HUDEP-2 (cell line): Measurements from ENCODE around the gene SOX9.
"Not testable (repeated sequence)": the region's sequence is repeated elsewhere in the genome, so short reads cannot be mapped to it uniquely, and the experiment has no call there.

Source experiments
- DNase-seq, 76 experiments: peaks; one replicate each; lab custom pipeline; 2025; ENCODE audit not compliant: unreplicated experiment in 76 of 76; lab: John Stamatoyannopoulos, UW

The SOX9 gene

DNA sequence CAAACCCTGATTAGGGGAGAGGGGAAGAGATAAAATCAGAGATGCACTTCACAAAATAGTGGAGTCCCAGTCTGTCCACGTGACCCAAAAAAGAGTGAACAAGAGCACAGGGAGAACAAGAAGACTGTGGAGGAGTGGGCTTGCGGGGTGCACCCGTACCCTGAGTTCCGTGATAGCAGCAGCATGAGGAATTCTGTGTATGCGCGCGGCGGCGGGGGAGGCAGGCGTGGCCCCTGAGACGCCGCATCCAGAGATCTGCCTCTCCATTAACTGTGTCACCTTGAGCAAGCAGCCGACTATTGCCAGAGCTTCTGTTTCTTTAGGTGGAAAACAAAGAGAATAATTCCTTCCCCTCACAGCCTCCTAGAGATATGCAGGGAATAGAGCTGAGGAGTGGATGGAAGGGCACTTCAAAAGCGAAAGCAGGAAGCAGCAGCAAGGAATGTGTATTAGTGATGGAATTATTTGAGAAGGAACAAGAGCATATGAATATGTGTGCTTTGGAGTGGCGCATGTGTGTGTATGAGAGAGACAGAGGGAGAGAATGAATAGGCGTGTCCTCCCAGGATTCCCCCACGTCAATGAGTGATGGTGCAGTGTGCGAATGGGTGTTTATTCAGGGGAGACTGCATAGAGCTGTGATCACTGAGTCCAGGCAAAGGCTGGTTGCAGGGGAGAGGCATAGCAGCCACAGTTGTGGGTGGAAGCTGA lies 10.4 kb upstream of the SOX9 start:
- DNase-seq = no peak

DNA sequence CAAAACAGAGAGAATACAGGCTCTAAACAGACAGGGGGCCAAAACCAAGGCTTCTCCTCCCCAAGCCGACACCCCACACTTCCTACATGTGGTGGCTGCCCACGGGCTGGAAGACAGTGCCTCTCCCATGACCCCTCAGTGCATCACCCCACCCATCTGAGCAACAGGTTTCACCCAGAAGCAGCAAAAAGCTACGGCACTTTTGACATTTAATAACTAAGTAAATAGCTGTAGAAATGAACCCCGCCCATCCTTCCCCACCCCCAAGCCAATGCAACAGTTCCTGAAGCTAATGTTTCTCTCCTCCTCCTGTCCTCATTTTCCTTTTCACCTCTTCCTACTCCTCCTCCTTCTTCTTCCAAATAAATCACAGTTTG lies 9.9 kb upstream of the SOX9 start:
- DNase-seq = no peak

DNA sequence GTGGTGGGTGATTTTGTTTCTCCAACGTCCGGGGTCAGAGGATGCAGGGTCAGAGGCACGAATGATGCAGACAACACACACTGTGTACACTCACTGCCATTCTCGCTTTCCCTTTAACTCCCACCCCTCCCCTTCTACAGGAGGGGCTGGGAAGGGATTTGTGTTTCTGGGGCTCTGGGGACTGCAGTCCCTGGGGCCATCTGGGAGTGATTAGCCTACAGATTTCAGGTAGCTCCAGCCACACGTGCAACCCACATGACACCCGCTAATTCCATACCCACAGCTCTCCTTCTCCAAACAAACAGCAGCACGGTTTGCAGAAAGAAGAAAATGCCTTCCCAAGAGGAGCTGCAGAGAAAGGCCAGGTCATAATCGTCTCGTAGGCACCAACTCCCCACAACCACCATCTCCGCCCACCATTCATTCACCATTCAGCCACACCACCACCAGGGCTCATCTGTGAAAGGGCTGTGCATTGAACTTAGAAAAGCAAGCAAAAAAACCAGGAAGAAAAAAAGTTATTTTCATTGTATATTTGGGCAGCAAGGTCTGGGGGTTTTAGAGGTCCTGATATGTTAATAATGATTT lies 9.4 kb upstream of the SOX9 start:
- no peak for DNase-seq

DNA sequence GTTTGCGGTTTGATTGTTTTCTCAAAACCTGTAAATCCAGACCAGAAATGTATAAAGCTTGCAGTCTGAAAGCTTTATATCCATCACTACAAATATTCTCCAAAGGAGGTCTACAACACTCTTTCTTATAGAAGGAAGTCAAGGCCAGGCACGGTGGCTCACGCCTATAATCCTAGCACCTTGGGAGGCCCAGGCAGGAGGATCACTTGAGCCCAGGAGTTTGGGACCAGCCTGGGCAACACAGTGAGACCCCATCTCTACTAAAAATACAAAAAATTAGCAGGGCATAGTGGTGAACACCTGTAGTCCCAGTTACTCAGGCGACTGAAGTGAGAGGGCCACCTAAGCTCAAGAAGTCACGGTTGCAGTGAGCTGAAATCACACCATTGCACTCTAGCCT lies 8.9 kb upstream of the SOX9 start:
- not testable (repeated sequence) for DNase-seq

DNA sequence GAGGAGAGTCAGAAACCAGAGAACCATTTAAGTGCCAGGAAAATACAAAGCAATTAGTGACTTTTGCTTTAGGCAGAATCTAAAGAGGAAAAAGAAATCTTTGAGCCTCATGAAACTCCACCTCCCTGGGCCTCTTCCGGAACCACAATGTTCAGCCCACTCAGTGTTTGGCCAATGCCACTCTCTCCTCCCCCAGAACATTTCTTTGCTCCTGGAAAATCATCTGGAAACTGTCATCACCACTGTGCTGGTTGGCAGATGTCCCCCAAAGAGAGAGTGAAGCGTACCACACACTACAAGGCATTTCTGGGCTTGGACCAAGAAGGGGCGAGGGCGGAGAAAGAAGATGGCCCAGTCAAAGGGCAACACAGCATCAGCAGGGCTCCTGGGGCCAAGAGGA lies 7.1 kb upstream of the SOX9 start:
- no peak for DNase-seq

DNA sequence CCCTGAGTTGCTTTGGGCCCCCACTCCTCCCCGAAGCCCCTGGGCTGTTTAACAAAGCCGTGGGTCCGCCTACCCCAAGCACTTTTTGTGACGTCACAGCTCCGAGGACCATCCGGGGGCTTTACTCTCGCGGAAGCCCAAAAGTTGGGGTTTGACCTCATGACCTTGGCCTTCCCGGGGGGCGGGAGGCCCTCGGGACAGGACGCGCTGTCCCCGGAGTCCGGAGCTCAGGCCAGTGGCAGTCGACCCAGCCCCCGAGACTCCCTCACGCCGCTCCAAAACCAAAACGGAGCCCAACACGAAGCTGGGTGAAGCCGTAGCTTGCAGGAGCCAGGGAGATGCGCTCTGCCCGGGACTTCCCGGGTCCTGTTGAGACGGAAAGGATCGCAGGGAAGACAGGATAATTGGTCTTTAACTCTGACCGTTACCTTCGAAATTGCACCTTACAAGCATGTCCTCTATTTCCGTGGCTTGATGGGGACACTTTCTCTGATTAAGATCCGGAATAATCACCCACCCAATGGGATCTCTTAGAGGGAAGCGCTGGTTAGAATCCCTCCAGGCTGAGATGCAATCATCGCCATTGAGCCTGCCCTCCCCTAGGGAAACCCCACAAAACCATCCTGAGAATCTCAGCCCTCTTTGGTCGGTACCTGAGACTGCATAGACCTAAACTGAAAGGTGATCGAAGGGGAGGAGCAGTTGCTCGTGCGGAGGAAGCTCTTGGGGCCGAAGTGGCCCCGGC lies 4.9 kb upstream of the SOX9 start:
- no peak for DNase-seq

DNA sequence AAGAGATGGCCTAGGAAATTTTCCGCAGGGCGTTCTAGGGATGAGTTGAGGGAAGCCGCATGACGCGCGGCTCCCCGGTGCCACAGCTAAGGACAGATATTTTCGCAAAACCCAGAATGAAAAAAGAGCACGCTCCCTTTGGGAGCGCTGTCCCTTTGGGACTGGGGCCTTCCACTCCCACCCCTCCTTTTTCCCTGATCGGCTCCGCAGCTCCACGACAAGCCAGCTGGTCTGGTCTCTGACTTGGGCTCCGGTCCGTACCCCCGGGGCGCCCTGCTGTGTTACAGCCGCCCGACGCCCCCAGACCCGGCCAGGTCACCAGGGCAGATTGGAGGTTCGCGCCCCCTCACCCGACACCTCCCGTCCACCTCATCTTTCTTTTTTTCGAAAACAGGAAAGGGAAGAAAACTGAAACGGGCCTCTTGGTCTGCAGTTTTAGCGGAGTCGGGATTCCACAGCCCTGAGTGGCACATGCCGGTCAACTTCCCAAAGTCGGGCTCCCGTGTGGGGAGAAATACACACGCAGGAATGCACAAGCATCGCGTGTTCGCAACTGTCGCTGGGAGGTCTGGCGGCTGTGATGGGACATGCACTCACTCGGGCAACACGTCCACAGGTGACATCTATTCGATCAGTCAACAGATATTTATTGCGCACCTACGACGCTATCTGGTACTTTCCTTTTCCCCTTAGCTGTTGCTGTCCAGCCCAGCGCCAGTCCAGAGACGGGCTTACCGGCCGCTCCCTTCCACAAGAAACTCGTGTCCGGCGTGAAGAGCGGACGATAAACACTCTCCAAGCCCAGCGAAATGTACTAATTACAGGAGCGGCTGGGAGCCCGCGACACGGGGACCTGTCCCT lies 3.9 kb upstream of the SOX9 start:
- DNase-seq = no peak

DNA sequence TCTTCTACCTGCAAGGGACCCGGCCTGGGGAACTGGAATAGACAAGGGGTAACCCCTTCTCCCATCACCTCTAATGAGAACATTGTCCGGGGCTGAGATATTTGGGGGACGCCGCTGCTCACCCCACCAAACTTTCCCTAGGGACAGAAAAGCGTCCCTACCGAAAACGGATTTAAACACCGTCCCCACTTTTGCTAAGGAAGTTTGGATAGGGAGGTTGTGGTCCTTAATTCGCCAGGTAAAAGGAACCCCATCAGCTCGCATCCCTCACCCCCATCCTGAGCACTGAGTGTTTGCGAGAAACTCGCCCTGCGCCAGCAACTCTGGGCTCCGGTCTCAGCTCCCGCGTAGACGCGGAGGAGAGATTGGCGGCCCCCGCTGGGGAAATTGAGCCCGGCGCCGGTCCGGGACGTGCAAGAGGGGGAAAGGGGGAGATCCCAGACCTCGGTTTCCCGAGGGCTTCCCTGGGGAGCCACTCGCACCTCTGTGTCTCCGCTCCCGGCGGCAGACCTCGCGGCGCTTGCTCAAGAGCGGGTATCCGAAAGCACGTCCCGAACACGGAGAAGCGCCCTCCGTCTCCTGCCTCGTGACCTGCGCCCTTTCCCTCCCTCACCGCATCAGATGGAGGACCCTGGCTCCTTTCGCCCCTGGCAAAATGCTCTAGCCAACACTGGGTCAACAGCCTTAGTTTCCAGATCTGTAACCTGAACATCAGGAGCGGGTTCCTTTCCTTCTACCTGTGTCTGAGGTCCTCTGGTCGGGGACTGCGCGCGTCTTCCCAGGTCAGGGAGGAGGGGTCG lies 3.1 kb upstream of the SOX9 start:
- no peak for DNase-seq

DNA sequence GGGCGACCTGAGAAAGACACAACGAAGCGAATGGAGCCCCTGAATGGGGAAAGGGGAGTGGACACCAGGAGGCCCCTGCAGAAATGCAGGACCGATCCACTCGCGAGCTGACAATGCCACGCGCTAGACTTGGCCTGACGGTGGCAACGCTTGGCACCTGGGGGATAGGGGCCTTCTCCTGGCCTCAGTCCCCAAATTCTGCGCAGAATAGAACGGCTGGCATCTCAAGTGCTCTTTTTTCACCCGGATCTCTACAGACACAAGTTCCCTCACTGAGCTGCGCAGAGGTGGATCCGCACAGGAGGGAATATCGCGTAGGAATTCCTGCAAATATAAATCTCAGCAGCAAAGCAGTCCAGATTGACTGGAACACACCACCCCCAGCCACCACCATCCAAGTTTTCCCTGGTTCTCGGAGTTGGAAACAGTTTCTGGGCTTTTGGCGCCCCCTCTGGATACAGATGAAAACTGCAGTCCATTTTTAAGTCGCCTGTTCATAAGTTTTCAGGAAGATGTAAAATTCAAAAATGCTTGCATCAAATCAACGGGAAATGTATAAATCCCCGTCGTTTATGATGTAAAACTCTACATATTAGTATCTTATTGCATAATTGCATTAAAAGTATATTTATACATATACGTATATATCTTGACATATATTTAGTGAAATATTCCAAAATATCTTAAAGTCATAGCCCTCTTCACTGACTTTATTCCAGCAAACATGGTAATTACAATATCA lies 2.3 kb upstream of the SOX9 start:
- DNase-seq = peak in 30 of 76 experiments; percentile 0 to 45 (median 14)

DNA sequence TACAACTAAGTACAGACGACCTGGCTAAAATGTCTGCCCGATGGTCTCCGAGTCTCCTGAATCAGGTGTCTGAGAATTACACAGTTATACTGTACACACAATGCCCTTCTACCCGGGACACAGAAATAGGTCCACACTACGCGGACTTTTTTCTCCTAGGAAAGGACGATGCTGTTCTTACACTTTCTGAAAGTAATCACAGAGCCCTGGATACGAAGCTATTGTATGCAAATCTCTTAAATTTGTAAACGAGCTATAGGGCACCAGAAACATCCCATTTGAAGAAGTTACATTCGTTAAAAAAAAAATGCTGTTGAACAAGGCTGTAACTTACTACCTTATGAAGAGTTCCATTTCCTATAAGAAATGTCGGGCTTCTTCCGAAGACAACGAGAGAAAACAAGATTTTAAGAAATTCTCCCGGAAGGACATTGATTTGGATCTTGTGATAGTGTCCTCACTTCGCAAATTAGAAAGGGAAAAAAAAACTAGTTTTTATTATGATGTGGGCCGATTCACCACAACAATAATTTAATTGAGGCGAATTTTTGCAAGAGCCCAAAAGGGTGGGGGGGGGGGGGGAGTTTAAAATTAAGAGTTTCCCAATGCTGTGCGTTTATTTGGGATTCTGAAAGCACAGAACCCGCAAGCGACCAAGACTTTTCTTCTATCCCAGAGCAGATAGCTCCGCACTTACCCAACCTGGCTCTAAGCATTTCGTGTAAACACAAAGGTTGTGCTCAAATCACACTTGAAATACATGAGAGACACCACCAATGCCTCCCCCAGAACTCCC lies 1.5 kb upstream of the SOX9 start:
- no peak for DNase-seq

DNA sequence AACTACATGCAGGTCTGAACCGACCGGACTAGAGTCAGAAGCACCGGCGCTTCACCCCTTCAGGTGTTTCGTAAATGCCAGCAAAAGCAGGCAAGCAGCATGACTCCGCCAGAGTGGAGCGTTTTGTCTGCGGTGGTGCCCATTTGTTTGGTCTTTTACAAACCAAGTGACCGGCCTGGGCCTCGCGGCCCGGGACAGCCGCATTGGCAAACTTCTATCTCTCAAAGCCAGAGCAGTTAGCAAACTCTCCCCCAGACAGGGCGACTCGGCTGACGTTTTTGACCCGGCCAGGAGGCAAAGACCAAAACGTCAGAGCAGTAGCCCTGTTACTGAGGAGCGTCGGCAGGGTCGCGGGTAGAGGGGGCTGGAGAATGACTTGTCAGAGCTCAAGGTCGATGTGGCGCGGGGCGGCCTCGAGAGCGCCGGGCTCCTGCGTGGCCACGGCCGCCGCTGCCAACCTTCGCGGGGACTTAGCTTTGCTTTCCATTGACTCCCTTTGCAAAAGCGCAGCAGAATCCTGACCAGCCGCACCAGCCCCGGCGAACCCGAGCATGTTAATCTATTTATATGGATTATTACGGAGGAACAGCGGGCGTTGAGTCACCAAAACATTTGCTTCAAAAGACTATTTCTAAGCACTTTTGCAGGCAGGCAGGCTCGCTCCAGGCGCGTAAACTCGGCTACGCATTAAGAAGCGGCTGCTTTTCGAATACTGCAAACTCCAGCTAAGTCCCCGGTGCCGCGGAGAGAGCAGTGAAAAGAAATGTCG lies 763 bp upstream of the SOX9 start:
- DNase-seq = no peak

DNA sequence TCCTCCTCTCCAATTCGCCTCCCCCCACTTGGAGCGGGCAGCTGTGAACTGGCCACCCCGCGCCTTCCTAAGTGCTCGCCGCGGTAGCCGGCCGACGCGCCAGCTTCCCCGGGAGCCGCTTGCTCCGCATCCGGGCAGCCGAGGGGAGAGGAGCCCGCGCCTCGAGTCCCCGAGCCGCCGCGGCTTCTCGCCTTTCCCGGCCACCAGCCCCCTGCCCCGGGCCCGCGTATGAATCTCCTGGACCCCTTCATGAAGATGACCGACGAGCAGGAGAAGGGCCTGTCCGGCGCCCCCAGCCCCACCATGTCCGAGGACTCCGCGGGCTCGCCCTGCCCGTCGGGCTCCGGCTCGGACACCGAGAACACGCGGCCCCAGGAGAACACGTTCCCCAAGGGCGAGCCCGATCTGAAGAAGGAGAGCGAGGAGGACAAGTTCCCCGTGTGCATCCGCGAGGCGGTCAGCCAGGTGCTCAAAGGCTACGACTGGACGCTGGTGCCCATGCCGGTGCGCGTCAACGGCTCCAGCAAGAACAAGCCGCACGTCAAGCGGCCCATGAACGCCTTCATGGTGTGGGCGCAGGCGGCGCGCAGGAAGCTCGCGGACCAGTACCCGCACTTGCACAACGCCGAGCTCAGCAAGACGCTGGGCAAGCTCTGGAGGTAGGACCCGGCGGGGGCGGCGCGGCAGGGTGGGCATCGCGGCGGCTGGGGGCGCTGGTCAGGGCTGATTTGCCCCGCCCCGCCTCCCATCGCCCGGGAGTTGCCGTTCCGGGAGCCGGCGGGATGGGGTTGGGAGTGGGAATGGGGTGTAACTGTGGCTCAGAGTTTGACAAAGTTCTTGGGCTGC lies 567 bp downstream of the SOX9 start:
- no peak for DNase-seq

DNA sequence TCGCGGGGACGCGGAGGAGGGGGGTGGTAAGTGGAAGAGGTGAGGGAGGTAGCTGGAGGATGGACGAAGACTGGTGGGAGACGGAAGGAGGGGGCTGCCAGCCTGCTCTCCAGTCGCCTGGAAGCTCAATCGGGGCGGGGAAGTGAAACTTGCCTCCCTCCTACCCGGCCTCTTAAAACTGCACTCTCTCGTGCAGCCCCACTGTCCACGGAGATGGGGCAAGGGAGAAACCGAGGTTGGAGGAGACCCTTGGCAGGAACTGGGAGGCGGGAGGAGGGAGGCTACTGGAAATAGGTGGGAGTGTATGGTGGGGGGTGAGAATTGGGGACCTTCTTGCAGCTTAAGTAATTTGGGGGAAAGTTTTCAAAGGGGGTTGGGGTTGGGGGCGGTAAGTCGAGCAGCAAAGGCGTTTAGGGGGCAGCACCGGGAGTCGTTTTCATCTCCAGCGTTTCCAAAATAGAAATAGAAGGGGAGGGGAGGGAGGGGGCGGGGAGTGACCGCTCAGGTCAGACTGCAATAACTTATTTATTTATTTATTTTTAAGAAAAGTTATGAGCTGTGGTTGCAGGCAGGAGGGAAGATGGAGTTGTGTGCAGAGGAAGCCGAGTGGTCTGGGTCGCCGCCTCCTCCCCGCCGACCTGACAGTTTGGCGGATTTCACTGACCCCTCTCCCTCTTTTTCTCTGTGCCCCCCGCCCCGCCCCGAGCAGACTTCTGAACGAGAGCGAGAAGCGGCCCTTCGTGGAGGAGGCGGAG lies 1.4 kb downstream of the SOX9 start:
- no peak for DNase-seq

DNA sequence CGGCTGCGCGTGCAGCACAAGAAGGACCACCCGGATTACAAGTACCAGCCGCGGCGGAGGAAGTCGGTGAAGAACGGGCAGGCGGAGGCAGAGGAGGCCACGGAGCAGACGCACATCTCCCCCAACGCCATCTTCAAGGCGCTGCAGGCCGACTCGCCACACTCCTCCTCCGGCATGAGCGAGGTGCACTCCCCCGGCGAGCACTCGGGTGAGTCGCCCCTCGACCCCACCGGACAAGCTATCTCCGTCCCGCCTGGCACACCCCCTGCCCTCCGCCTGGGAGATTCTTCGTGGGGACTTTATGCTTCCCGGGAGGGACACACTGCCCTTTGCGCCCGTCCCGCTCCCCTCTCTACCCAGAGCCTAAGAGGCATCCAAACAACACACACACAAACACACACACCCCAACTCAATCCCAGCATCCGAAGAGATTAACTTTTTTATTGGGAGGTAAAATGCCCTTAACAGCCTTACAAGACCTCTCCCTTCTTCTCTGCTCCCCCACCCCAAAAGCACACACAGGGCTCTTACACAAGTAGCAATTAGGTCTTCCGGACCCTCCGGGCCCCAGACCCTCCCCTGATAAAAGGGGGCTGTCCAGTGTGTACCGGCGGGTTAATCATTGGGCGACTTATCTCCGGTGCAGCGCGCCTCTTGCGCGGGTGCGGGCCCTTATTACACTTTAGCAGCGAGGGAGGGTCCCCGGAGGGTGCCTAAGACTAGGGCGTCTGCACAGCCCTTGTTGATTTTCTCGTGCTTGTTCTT lies 2.1 kb downstream of the SOX9 start:
- DNase-seq = no peak

DNA sequence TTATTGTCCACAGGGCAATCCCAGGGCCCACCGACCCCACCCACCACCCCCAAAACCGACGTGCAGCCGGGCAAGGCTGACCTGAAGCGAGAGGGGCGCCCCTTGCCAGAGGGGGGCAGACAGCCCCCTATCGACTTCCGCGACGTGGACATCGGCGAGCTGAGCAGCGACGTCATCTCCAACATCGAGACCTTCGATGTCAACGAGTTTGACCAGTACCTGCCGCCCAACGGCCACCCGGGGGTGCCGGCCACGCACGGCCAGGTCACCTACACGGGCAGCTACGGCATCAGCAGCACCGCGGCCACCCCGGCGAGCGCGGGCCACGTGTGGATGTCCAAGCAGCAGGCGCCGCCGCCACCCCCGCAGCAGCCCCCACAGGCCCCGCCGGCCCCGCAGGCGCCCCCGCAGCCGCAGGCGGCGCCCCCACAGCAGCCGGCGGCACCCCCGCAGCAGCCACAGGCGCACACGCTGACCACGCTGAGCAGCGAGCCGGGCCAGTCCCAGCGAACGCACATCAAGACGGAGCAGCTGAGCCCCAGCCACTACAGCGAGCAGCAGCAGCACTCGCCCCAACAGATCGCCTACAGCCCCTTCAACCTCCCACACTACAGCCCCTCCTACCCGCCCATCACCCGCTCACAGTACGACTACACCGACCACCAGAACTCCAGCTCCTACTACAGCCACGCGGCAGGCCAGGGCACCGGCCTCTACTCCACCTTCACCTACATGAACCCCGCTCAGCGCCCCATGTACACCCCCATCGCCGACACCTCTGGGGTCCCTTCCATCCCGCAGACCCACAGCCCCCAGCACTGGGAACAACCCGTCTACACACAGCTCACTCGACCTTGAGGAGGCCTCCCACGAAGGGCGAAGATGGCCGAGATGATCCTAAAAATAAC lies 3.0 kb downstream of the SOX9 start:
- no peak for DNase-seq
